SH-SY5Y (cell line): ENCODE results near the gene EFHD2.

Source experiments
- GATA2 ChIP-seq: IDR thresholded peaks from 2 replicates; pipeline ENCODE4 v1.6.1; 2011; ENCODE audit warnings: mild to moderate bottlenecking, low read depth, low read length
- GATA3 ChIP-seq: IDR thresholded peaks from 2 replicates; pipeline ENCODE4 v1.6.1; 2011; ENCODE audit warnings: low read depth, mild to moderate bottlenecking, low read length, moderate library complexity

GRCh38 chr1:15459771-15460707, 50.4 kb downstream of the EFHD2 start:
- peak; percentile 88 for TF ChIP-seq GATA2
- no peak; the same call in 1 of the 2 replicates for TF ChIP-seq GATA3
